ENCODE data around the gene PAX8. TPM values are rescaled to one million over a fixed set of nuclear protein-coding genes. Genes with fewer than 3 reads are reported as not detected.
A peak's percentile ranks its signal among the peaks of the same experiment; 100 is the strongest.

Gene PAX8
- total RNA-seq, 1 experiment from 2014 or later, result 7.5 TPM

- H3K27me3 ChIP-seq (replicated peaks; ENCODE audit: control insufficient read depth, insufficient read depth, low read length), result no peaks in the 10 kb centered on the region
- peaks cover 32% of the 10 kb centered on the region for H3K4me1 ChIP-seq
- H3K4me3 ChIP-seq (ENCODE audit: low read depth, low read length), result no peak overlapping the region
- H3K9me3 Mint-ChIP-seq (ENCODE audit: unreplicated experiment), result no peaks in the 10 kb centered on the region
- no peak overlapping the region for H3K4me3 Mint-ChIP-seq (ENCODE audit: unreplicated experiment)
- H3K36me3 ChIP-seq (ENCODE audit: control insufficient read depth, insufficient read depth, low read length), result no peaks in the 10 kb centered on the region
- POLR2A ChIA-PET, result no interaction called here
- DNase-seq, result no peak
- peaks cover 9% of the 10 kb centered on the region for H3K36me3 Mint-ChIP-seq (ENCODE audit: insufficient read depth, unreplicated experiment)
- intact Hi-C loops (cut with micrococcal nuclease; ENCODE audit: unreplicated experiment), result no loop called here
- CTCF ChIA-PET, result no interaction called here
- no peak for TF ChIP-seq CTCF (IDR thresholded peaks at IDR 0.05; ENCODE audit: insufficient read depth in 1 of 2, low read depth in 1 of 2, low read length in 1 of 2, severe bottlenecking in 1 of 2, unreplicated experiment in 1 of 2)
- no TSS peak for BruUV-seq (replicated peaks)
- peaks cover 62% of the 10 kb centered on the region for H3K4me1 Mint-ChIP-seq (ENCODE audit: low read depth, unreplicated experiment)
- H3K27me3 Mint-ChIP-seq (ENCODE audit: insufficient read depth, unreplicated experiment), result no peaks in the 10 kb centered on the region
- H3K27ac Mint-ChIP-seq (ENCODE audit: unreplicated experiment), result peak overlapping the region; percentile 54
- no peaks in the 10 kb centered on the region for H3K9me3 ChIP-seq
Measured at GRCh38 chr2:113208396-113208795, 70.3 kb downstream of the PAX8 start.

- no peaks in the 10 kb centered on the region for H3K36me3 ChIP-seq (ENCODE audit: control insufficient read depth, insufficient read depth, low read length)
- no peak overlapping the region for H3K4me3 ChIP-seq (ENCODE audit: low read depth, low read length)
- H3K9me3 ChIP-seq, result no peaks in the 10 kb centered on the region
- Mint-ChIP-seq H3K36me3 (ENCODE audit: insufficient read depth, unreplicated experiment) (peaks cover 6% of the 10 kb centered on the region), H3K27me3 (ENCODE audit: insufficient read depth, unreplicated experiment) (no peaks in the 10 kb centered on the region), H3K27ac (ENCODE audit: unreplicated experiment) (no peak overlapping the region), H3K4me1 (ENCODE audit: low read depth, unreplicated experiment) (peaks cover 50% of the 10 kb centered on the region), H3K9me3 (ENCODE audit: unreplicated experiment) (no peaks in the 10 kb centered on the region), H3K4me3 (ENCODE audit: unreplicated experiment) (no peak overlapping the region)
- no peak for DNase-seq
- no peaks in the 10 kb centered on the region for H3K27me3 ChIP-seq (replicated peaks; ENCODE audit: control insufficient read depth, insufficient read depth, low read length)
- ChIA-PET CTCF (interaction anchor here (0.9 to 3.8 kb wide), 3 partner anchors 24 to 40 kb away, joined by 4 to 48 read pairs (median 9); no protein-coding TSS in a partner anchor), POLR2A (interaction anchor here (1.7 kb wide), 1 partner anchor 28 kb away, joined by 5 read pairs; no protein-coding TSS in a partner anchor)
- no TSS peak for BruUV-seq (replicated peaks)
- H3K4me1 ChIP-seq, result peaks cover 26% of the 10 kb centered on the region
- no peak for TF ChIP-seq CTCF (IDR thresholded peaks at IDR 0.05; ENCODE audit: insufficient read depth in 1 of 2, low read depth in 1 of 2, low read length in 1 of 2, severe bottlenecking in 1 of 2, unreplicated experiment in 1 of 2)
- intact Hi-C loops (cut with micrococcal nuclease; ENCODE audit: unreplicated experiment), result no loop called here
Measured at GRCh38 chr2:113207021-113207420, 71.7 kb downstream of the PAX8 start.

- BruUV-seq (replicated peaks), result no TSS peak
- Mint-ChIP-seq H3K27ac (ENCODE audit: unreplicated experiment) (peak overlapping the region; percentile 9), H3K9me3 (ENCODE audit: unreplicated experiment) (no peaks in the 10 kb centered on the region), H3K4me1 (ENCODE audit: low read depth, unreplicated experiment) (peaks cover 45% of the 10 kb centered on the region), H3K36me3 (ENCODE audit: insufficient read depth, unreplicated experiment) (peaks cover 6% of the 10 kb centered on the region), H3K27me3 (ENCODE audit: insufficient read depth, unreplicated experiment) (no peaks in the 10 kb centered on the region), H3K4me3 (ENCODE audit: unreplicated experiment) (no peak overlapping the region)
- no peak for TF ChIP-seq CTCF (IDR thresholded peaks at IDR 0.05; ENCODE audit: insufficient read depth in 1 of 2, low read depth in 1 of 2, low read length in 1 of 2, severe bottlenecking in 1 of 2, unreplicated experiment in 1 of 2)
- ChIA-PET CTCF (interaction anchor here (0.7 to 3.8 kb wide), 5 partner anchors 23 to 41 kb away, joined by 3 to 48 read pairs (median 6); no protein-coding TSS in a partner anchor), POLR2A (interaction anchor here (1.7 kb wide), 1 partner anchor 29 kb away, joined by 5 read pairs; no protein-coding TSS in a partner anchor)
- intact Hi-C loops (cut with micrococcal nuclease; ENCODE audit: unreplicated experiment), result no loop called here
- Histone ChIP-seq H3K36me3 (ENCODE audit: control insufficient read depth, insufficient read depth, low read length) (no peaks in the 10 kb centered on the region), H3K27me3 (replicated peaks; ENCODE audit: control insufficient read depth, insufficient read depth, low read length) (no peaks in the 10 kb centered on the region), H3K9me3 (no peaks in the 10 kb centered on the region), H3K4me3 (ENCODE audit: low read depth, low read length) (no peak overlapping the region), H3K4me1 (peaks cover 19% of the 10 kb centered on the region)
- DNase-seq, result no peak
Measured at GRCh38 chr2:113206251-113206650, 72.5 kb downstream of the PAX8 start.

Data from Caco-2 (cell line).